ENCODE data around the gene SLC43A2. TPM values are rescaled to one million over a fixed set of nuclear protein-coding genes. Genes with fewer than 3 reads are reported as not detected.

The SLC43A2 gene
- total RNA-seq, 1 experiment from 2014 or later: 5.6 TPM

DNA sequence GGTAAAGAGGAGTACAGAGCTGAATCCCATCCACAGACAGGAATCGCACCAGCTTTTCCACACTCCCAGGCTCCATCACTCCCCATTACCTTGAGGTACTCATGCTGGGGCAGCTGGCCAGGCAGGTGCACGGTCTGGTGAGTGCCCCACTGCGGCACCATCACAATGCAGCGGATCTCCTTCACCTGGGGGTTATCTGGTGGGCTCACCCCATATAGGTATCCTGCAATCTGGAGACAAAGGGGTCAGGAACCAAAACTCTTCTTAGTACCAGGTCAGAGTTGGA is 22.9 kb upstream of the SLC43A2 start:
- BruUV-seq (replicated peaks): no TSS peak
- Mint-ChIP-seq H3K36me3 (ENCODE audit: insufficient read depth, unreplicated experiment) (peaks cover 66% of the 10 kb centered on the region), H3K4me3 (ENCODE audit: unreplicated experiment) (no peak overlapping the region), H3K9me3 (ENCODE audit: unreplicated experiment) (no peaks in the 10 kb centered on the region), H3K27me3 (ENCODE audit: insufficient read depth, unreplicated experiment) (no peaks in the 10 kb centered on the region), H3K27ac (ENCODE audit: low read depth, unreplicated experiment) (no peak overlapping the region), H3K4me1 (ENCODE audit: insufficient read depth, unreplicated experiment) (no peaks in the 10 kb centered on the region)
- POLR2A ChIA-PET: interaction anchor here (1.6 to 3.8 kb wide), 2 partner anchors 18 to 34 kb away, joined by 7 to 48 read pairs; partner anchors contain the start of gene PRPF8
- DNase-seq (ENCODE audit: unreplicated experiment): no peak
- intact Hi-C loops (cut with micrococcal nuclease): no loop called here
- TF ChIP-seq, protein P1, sequence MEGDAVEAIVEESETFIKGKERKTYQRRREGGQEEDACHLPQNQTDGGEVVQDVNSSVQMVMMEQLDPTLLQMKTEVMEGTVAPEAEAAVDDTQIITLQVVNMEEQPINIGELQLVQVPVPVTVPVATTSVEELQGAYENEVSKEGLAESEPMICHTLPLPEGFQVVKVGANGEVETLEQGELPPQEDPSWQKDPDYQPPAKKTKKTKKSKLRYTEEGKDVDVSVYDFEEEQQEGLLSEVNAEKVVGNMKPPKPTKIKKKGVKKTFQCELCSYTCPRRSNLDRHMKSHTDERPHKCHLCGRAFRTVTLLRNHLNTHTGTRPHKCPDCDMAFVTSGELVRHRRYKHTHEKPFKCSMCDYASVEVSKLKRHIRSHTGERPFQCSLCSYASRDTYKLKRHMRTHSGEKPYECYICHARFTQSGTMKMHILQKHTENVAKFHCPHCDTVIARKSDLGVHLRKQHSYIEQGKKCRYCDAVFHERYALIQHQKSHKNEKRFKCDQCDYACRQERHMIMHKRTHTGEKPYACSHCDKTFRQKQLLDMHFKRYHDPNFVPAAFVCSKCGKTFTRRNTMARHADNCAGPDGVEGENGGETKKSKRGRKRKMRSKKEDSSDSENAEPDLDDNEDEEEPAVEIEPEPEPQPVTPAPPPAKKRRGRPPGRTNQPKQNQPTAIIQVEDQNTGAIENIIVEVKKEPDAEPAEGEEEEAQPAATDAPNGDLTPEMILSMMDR (IDR thresholded peaks at IDR 0.05; ENCODE audit: unreplicated experiment): no peak
- CTCF ChIA-PET: interaction anchor here (1.0 to 1.9 kb wide), 4 partner anchors 8 to 77 kb away, joined by 3 to 8 read pairs (median 6); no protein-coding TSS in a partner anchor

GRCh38 chr17:1650731-1651558 is 22.3 kb upstream of the SLC43A2 start:
- TF ChIP-seq, protein P1 (IDR thresholded peaks at IDR 0.05; ENCODE audit: unreplicated experiment): no peak
- Mint-ChIP-seq H3K9me3 (ENCODE audit: unreplicated experiment) (no peaks in the 10 kb centered on the region), H3K4me3 (ENCODE audit: unreplicated experiment) (no peak overlapping the region), H3K27ac (ENCODE audit: low read depth, unreplicated experiment) (no peak overlapping the region), H3K36me3 (ENCODE audit: insufficient read depth, unreplicated experiment) (peaks cover 60% of the 10 kb centered on the region), H3K27me3 (ENCODE audit: insufficient read depth, unreplicated experiment) (no peaks in the 10 kb centered on the region), H3K4me1 (ENCODE audit: insufficient read depth, unreplicated experiment) (no peaks in the 10 kb centered on the region)
- ChIA-PET CTCF (interaction anchor here (0.6 to 3.5 kb wide), 10 partner anchors 9 to 703 kb away, joined by 3 to 37 read pairs (median 5); no protein-coding TSS in a partner anchor), POLR2A (interaction anchor here (1.0 to 3.8 kb wide), 19 partner anchors 8 to 196 kb away, joined by 3 to 48 read pairs (median 7); partner anchors contain the start of genes INPP5K, PITPNA, PRPF8 and RPA1)
- intact Hi-C loops (cut with micrococcal nuclease): no loop called here
- no peak for DNase-seq (ENCODE audit: unreplicated experiment)
- BruUV-seq (replicated peaks): TSS peak; percentile 79

DNA sequence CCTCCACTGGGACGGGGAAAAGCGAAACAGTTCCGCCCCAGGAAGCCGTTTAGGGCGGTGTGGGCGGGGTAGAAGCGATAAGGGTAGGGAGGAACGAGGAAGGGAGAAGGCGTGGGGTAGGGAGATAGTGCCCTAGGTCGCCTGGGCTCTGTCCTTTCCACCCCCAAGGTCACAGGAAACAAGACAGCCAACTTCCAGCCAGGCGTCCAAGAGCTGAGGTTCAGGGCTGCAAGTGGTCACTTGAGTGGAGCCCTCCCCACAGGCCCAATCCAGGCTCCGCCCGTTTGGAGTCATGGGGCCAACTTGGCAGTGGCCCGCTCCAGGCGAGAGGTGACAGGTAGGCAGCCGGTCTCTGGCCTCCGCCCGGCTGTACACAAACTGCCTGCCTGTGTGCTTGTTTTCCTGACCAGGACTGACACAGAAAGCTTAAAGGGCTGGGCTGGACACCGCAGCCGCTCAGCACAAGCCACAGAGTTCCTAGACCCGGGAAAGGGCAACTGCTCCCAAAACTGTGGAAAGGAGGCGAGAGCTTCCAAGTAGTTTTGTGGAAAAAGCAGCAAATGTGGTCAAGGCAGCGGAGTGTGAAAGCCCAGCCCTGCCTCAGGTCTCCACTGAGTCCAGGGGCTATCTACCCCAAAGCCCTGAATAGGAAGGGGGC is 21.3 kb upstream of the SLC43A2 start, which contains the start of gene RILP:
Gene RILP (minus strand): TSS at position 23 of the 658 bp plus-strand sequence. CDS start 62 bp downstream, outside the sequence.
- DNase-seq (ENCODE audit: unreplicated experiment): peak; percentile 78
- no TSS peak for BruUV-seq (replicated peaks)
- ChIA-PET POLR2A (interaction anchor here (0.6 to 3.8 kb wide), 30 partner anchors 9 to 388 kb away, joined by 3 to 48 read pairs (median 5); partner anchors contain the start of genes INPP5K, PITPNA, PRPF8 and RPA1), CTCF (interaction anchor here (0.5 to 3.5 kb wide), 19 partner anchors 13 to 704 kb away, joined by 3 to 37 read pairs (median 4); partner anchors contain the start of gene SLC43A2)
- no peaks in the 10 kb centered on the region for H3K9me3 Mint-ChIP-seq (ENCODE audit: unreplicated experiment)
- TF ChIP-seq, protein P1 (IDR thresholded peaks at IDR 0.05; ENCODE audit: unreplicated experiment): no peak
- intact Hi-C loops (cut with micrococcal nuclease): loop anchor here (2.0 kb wide), 2 partner anchors 67 to 73 kb away; no protein-coding TSS in a partner anchor
- H3K4me3 Mint-ChIP-seq (ENCODE audit: unreplicated experiment): peak within 1 kb of the TSS; percentile 70
- H3K36me3 Mint-ChIP-seq (ENCODE audit: insufficient read depth, unreplicated experiment): peaks cover 50% of the 10 kb centered on the region
- no peaks in the 10 kb centered on the region for H3K27me3 Mint-ChIP-seq (ENCODE audit: insufficient read depth, unreplicated experiment)
- H3K4me1 Mint-ChIP-seq (ENCODE audit: insufficient read depth, unreplicated experiment): no peaks in the 10 kb centered on the region
- peak within 1 kb of the TSS; percentile 23 for H3K27ac Mint-ChIP-seq (ENCODE audit: low read depth, unreplicated experiment)
